IPS-NIHi7 (cell line): ENCODE results near the gene SYT5.
"Not testable (repeated sequence)": the region's sequence is repeated elsewhere in the genome, so short reads cannot be mapped to it uniquely, and the experiment has no call there.

Source experiments
- DNase-seq: peaks from one replicate; pipeline ENCODE4 v3.0.0; 2012; ENCODE audit warnings: mixed read lengths; ENCODE audit errors: extremely low spot score

Gene SYT5

GRCh38 chr19:55208880-55209692 is 29.0 kb upstream of the SYT5 start, which contains the start of gene PTPRH:
PTPRH (minus strand) TSS chr19:55209501; CDS start chr19:55209433, 68 bp downstream.
- no peak for DNase-seq

- DNase-seq: peak; percentile 97
Measured at GRCh38 chr19:55206664-55207500, 26.8 kb upstream of the SYT5 start.

GRCh38 chr19:55202199-55202598 is 22.1 kb upstream of the SYT5 start:
- not testable (repeated sequence) for DNase-seq

- DNase-seq: no peak
Measured at GRCh38 chr19:55199620-55200204, 19.6 kb upstream of the SYT5 start.

GRCh38 chr19:55198651-55199050 is 18.6 kb upstream of the SYT5 start:
- peak; percentile 41 for DNase-seq

- no peak for DNase-seq
Measured at GRCh38 chr19:55197528-55197927, 17.4 kb upstream of the SYT5 start.

GRCh38 chr19:55196803-55197202 is 16.7 kb upstream of the SYT5 start:
- DNase-seq: no peak

GRCh38 chr19:55193481-55193880 is 13.4 kb upstream of the SYT5 start:
- no peak for DNase-seq

GRCh38 chr19:55189403-55189835 is 9.3 kb upstream of the SYT5 start:
- no peak for DNase-seq

- DNase-seq: no peak
Measured at GRCh38 chr19:55188625-55189024, 8.5 kb upstream of the SYT5 start.

- DNase-seq: no peak
Measured at GRCh38 chr19:55186080-55186479, 6.0 kb upstream of the SYT5 start.

GRCh38 chr19:55181740-55182139 is 1.7 kb upstream of the SYT5 start:
- no peak for DNase-seq

- peak; percentile 88 for DNase-seq
Measured at GRCh38 chr19:55178781-55179599, 1.1 kb downstream of the SYT5 start.

GRCh38 chr19:55176076-55176475 is 4.0 kb downstream of the SYT5 start:
- DNase-seq: no peak

GRCh38 chr19:55175117-55175867 is 4.8 kb downstream of the SYT5 start:
- peak; percentile 62 for DNase-seq

- DNase-seq: no peak
Measured at GRCh38 chr19:55174425-55175116, 5.5 kb downstream of the SYT5 start.

- DNase-seq: peak; percentile 84
Measured at GRCh38 chr19:55173714-55174409, 6.2 kb downstream of the SYT5 start.

- no peak for DNase-seq
Measured at GRCh38 chr19:55173186-55173713, 6.8 kb downstream of the SYT5 start.

GRCh38 chr19:55172741-55173140 is 7.3 kb downstream of the SYT5 start:
- DNase-seq: no peak
